GM12878 (cell line): ENCODE data around the gene TNFSF15. TPM values are rescaled to one million over a fixed set of nuclear protein-coding genes. Genes with fewer than 3 reads are reported as not detected.

Experiments used
- ATAC-seq: fragments of 200-7000 bp; cut with Tn5 transposase; 3 replicates; pipeline ENCODE4 v1.9.1; 2020; ENCODE audit warnings: mild to moderate bottlenecking, moderate library complexity
- BruUV-seq: library from RNA; stranded (reverse); fragments of 400-500 nt; replicated peaks from 2 replicates; lab custom pipeline; 2021; lab: Mats Ljungman, UMichigan
- CTCF ChIA-PET: fragments of 300-600 bp; sonication (Branson Sonifier 250); formaldehyde crosslinking; extraction: SDS; loops from one replicate; lab custom pipeline; 2021; ENCODE audit warnings: inconsistent platforms; lab: Yijun Ruan, JAX
- POLR2A ChIA-PET: fragments of 350-600 bp; formaldehyde crosslinking; extraction: SDS; loops from one replicate; lab custom pipeline; 2021; ENCODE audit warnings: inconsistent platforms; lab: Charles Lee
- RAD21 ChIA-PET: fragments of 300-600 bp; sonication (Branson Sonifier 250); formaldehyde crosslinking; loops from one replicate; lab custom pipeline; 2023; ENCODE audit warnings: antibody characterized with exemption; ENCODE audit not compliant: unreplicated experiment; lab: Charles Lee
- SMC1A ChIA-PET: fragments of 300-600 bp; sonication (Branson Sonifier 250); formaldehyde crosslinking; loops from one replicate; lab custom pipeline; 2023; ENCODE audit not compliant: unreplicated experiment, uncharacterized antibody; lab: Charles Lee
- DNase-seq: peaks from one replicate; pipeline ENCODE4 v3.0.0-alpha.2; 2011; ENCODE audit warnings: low read depth, low spot score
- FAIRE-seq: peaks from 3 replicates; lab custom pipeline; 2011; peaks lifted over from hg19 to GRCh38; lab: Jason Lieb, UNC
- H2AFZ ChIP-seq: 2 replicates; pipeline ENCODE4 v1.6.0; 2011; ENCODE audit warnings: low read depth, low read length, control low read depth; ENCODE audit not compliant: control insufficient read depth
- H3K27ac ChIP-seq: 2 replicates; pipeline ENCODE4 v1.5.1; 2011; ENCODE audit warnings: control low read depth; ENCODE audit not compliant: control insufficient read depth, insufficient read depth
- H3K27me3 ChIP-seq, 2 experiments: replicated peaks in 1 of 2; 2 replicates each; pipeline versions ENCODE4 v1.6.0 to v1.6.1; 2011; ENCODE audit warnings: low read length in 1 of 2; ENCODE audit not compliant: control insufficient read depth in 2 of 2, insufficient read depth in 2 of 2
- H3K36me3 ChIP-seq, 2 experiments: 2 replicates each; pipeline ENCODE4 v1.5.1; 2011; ENCODE audit warnings: low read length in 1 of 2; ENCODE audit not compliant: control insufficient read depth in 2 of 2, insufficient read depth in 2 of 2
- H3K4me1 ChIP-seq: 2 replicates; pipeline ENCODE4 v1.6.1; 2011; ENCODE audit warnings: mild to moderate bottlenecking, low read length, moderate library complexity, mixed read lengths; ENCODE audit not compliant: control insufficient read depth, insufficient read depth
- H3K4me2 ChIP-seq: 2 replicates; pipeline ENCODE4 v1.6.0; 2011; ENCODE audit warnings: control low read depth; ENCODE audit not compliant: control insufficient read depth, insufficient read depth
- H3K4me3 ChIP-seq: fragments of 200-600 bp; sonication (generic); 2 replicates; pipeline ENCODE4 v1.5.1; 2016
- H3K79me2 ChIP-seq: 2 replicates; pipeline ENCODE4 v1.6.0; 2011; ENCODE audit warnings: low read length; ENCODE audit not compliant: control insufficient read depth, insufficient read depth
- H3K9ac ChIP-seq: 2 replicates; pipeline ENCODE4 v1.8.0; 2011; ENCODE audit warnings: low read length, control low read depth, mixed read lengths; ENCODE audit not compliant: control insufficient read depth, insufficient read depth
- H3K9me3 ChIP-seq: replicated peaks from 3 replicates; pipeline ENCODE4 v1.5.1; 2011; ENCODE audit warnings: mild to moderate bottlenecking, low read length; ENCODE audit not compliant: control insufficient read depth, insufficient read depth
- H4K20me1 ChIP-seq: 2 replicates; pipeline ENCODE4 v1.6.0; 2011; ENCODE audit not compliant: control insufficient read depth, insufficient read depth
- CHD1 ChIP-seq: IDR thresholded peaks from 2 replicates; pipeline ENCODE4 v1.6.1; 2012; ENCODE audit warnings: low read depth, low read length, improper control_type of control experiment
- CTCF ChIP-seq, 3 experiments: IDR thresholded peaks in 2 of 3; conservative IDR thresholded peaks in 1 of 3; 2 replicates each; pipeline ENCODE4 v1.5.1; 2011; ENCODE audit warnings: low read depth in 3 of 3, low read length in 3 of 3, mild to moderate bottlenecking in 3 of 3, control low read depth in 2 of 3, moderate library complexity in 2 of 3, inconsistent platforms in 1 of 3, mixed read lengths in 1 of 3; ENCODE audit not compliant: control insufficient read depth in 2 of 3, insufficient read depth in 1 of 3; ENCODE audit errors: extremely low read depth in 1 of 3
- HDAC6 ChIP-seq: fragments of 200-600 bp; sonication (generic); IDR thresholded peaks from one replicate; pipeline ENCODE4 v1.8.0; 2017; ENCODE audit warnings: antibody characterized with exemption; ENCODE audit not compliant: unreplicated experiment
- IRF3 ChIP-seq: fragments of 450-650 bp; IDR thresholded peaks from 2 replicates; pipeline ENCODE4 v1.6.1; 2014; ENCODE audit warnings: mild to moderate bottlenecking
- LARP7 ChIP-seq: fragments of 450-650 bp; IDR thresholded peaks from 2 replicates; pipeline ENCODE4 v1.6.1; 2017; ENCODE audit warnings: mild to moderate bottlenecking
- POLR2AphosphoS5 ChIP-seq: IDR thresholded peaks from 2 replicates; pipeline ENCODE4 v1.6.1; 2011; ENCODE audit warnings: mild to moderate bottlenecking, low read length, inconsistent platforms
- WGBS: methylation state at CpG from one replicate; pipeline ENCODE4 v1.1.6; 2016; ENCODE audit warnings: low lambda C conversion rate; ENCODE audit not compliant: insufficient replicate concordance, insufficient coverage; ENCODE audit errors: missing lambda C conversion rate; 5-methylcytosine and 5-hydroxymethylcytosine counted together
- in situ Hi-C: fragments of 300-500 bp; cut with MboI; formaldehyde crosslinking; loops from 9 replicates; pipeline ENCODE4 v1.14.3; 2018; ENCODE audit warnings: mixed read lengths
- intact Hi-C: fragments of 100-400 bp; cut with micrococcal nuclease; formaldehyde crosslinking; loops from one replicate; pipeline ENCODE4 v1.14.2; 2022; ENCODE audit not compliant: unreplicated experiment
- polyA plus RNA-seq, 11 experiments: library from polyadenylated mRNA; depleted of rRNA in 4 of 11; unstranded in 6 of 11; stranded (reverse) in 5 of 11; fragments of >200 nt; fragmentation: Nextera tagmentation in 4 of 11; fragmentation: Illumina TruSeq in 1 of 11; extraction: Ambion mirVana in 4 of 11; extraction: Trizol in 1 of 11; gene quantifications; 1 replicate in 1 of 11; 2 replicates in 10 of 11; pipeline versions ENCODE4 v1.2.1 to v1.2.3, GENCODE V29; 2011 to 2016; ENCODE audit warnings: inconsistent platforms in 2 of 11, missing spikeins in 2 of 11, low read depth in 1 of 11
- total RNA-seq, 4 experiments: library from RNA; depleted of rRNA in 3 of 4; stranded (reverse); fragments of >200 nt in 3 of 4; fragmentation: Illumina TruSeq in 1 of 4; extraction: Trizol in 1 of 4; gene quantifications; 2 replicates each; pipeline versions ENCODE4 v1.2.1 to v1.2.3, GENCODE V29; 2013 to 2021

The TNFSF15 gene
- total and polyA plus RNA-seq, 10 of the 15 experiments (the other 5 are each of a cell fraction or from before 2014, with no cell fraction given): 0.03 TPM; not detected in 9

DNA sequence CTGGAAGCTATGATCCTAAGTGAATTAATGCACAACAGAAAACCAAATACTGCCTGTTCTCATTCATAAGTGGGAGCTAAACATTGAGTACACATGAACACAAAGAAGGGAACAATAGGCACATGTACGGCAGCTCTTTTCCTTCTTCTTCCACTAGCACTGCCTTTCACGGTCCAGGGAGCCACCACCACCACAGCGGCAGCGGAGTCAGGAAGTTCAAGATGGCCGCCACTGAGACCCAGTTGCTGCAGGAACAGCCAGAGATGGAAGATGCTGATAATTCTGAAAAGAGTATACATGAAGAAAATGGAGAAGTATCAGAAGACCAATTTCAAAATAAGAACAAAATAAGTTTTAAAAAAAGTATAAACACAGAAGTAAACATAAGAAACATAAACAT lies 39.5 kb upstream of the TNFSF15 start:
- in situ Hi-C loops: no loop called here
- SMC1A ChIA-PET: no interaction called here

More for the DNA sequence above, 39.5 kb upstream of the TNFSF15 start:
- BruUV-seq: no TSS peak
- Histone ChIP-seq H3K79me2 (no peaks in the 10 kb centered on the region), H3K36me3 (no peaks in the 10 kb centered on the region), H3K4me2 (no peak overlapping the region), H2AFZ (no peak overlapping the region), H4K20me1 (no peaks in the 10 kb centered on the region), H3K4me1 (no peaks in the 10 kb centered on the region), H3K27me3 (no peaks in the 10 kb centered on the region), H3K9me3 (no peaks in the 10 kb centered on the region), H3K9ac (no peak overlapping the region), H3K27ac (no peak overlapping the region), H3K4me3 (no peak overlapping the region)
- TF ChIP-seq POLR2AphosphoS5 (no peak), IRF3 (no peak), CHD1 (no peak), HDAC6 (no peak), LARP7 (no peak), CTCF (IDR thresholded peaks at IDR 0.05 in 2 of 3, conservative IDR thresholded peaks at IDR 0.05 in 1 of 3; ENCODE audit: control insufficient read depth in 2 of 3, extremely low read depth in 1 of 3, insufficient read depth in 1 of 3, low read depth in 3 of 3, low read length in 3 of 3) (no peak)
- ChIA-PET CTCF (no interaction called here), RAD21 (no interaction called here), POLR2A (no interaction called here)
- WGBS: 36% methylated on average over 5 of the region's 5 CpGs
- ATAC-seq: no peak
- intact Hi-C loops: no loop called here
- no peak for FAIRE-seq
- DNase-seq: no peak
